MM.1S (cell line): ENCODE measurements around the gene CCSER1.

ENCODE experiments used
- EZH2phosphoT487 ChIP-seq: fragments of 300-600 bp; sonication (generic); IDR thresholded peaks from 2 replicates; pipeline ENCODE4 v1.6.1; 2018; ENCODE audit warnings: antibody characterized with exemption, low read length
- TF ChIP-seq, protein P1 (sequence below): fragments of 300-600 bp; sonication (generic); IDR thresholded peaks from 2 replicates; pipeline ENCODE4 v1.5.1; 2016; ENCODE audit warnings: antibody characterized with exemption, low read length, mixed read lengths

DNA sequence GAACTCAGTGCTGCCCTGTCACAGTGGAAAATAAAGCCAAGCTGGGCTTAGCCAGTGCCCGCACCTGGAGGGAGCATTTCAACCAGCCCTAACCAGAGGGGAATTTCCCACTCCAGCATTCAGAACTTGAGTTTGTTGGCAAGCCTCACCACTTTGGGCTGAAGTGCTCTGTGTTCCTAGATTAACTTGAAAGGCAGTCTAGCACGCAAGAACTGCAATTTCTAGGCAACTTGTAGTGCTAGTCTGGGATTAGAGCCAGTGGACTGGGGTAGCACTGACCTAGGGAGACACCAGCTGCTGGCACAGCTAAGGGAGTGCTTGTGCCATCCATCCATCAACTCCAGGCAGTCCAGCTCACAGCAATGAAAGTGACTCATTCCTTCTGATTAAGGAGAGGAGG, 1115.9 kb downstream of the CCSER1 start:
- no peak for TF ChIP-seq EZH2phosphoT487
- TF ChIP-seq, protein P1, sequence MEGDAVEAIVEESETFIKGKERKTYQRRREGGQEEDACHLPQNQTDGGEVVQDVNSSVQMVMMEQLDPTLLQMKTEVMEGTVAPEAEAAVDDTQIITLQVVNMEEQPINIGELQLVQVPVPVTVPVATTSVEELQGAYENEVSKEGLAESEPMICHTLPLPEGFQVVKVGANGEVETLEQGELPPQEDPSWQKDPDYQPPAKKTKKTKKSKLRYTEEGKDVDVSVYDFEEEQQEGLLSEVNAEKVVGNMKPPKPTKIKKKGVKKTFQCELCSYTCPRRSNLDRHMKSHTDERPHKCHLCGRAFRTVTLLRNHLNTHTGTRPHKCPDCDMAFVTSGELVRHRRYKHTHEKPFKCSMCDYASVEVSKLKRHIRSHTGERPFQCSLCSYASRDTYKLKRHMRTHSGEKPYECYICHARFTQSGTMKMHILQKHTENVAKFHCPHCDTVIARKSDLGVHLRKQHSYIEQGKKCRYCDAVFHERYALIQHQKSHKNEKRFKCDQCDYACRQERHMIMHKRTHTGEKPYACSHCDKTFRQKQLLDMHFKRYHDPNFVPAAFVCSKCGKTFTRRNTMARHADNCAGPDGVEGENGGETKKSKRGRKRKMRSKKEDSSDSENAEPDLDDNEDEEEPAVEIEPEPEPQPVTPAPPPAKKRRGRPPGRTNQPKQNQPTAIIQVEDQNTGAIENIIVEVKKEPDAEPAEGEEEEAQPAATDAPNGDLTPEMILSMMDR: no peak
